HCT116 (cell line): ENCODE results near the gene RAET1G. TPM values are rescaled to one million over a fixed set of nuclear protein-coding genes. Genes with fewer than 3 reads are reported as not detected.
"Not testable (repeated sequence)": the region's sequence is repeated elsewhere in the genome, so short reads cannot be mapped to it uniquely, and the experiment has no call there.

Experiments
- ATAC-seq: fragments of 200-7000 bp; cut with Tn5 transposase; 2 replicates; pipeline ENCODE4 v1.9.1; 2020; ENCODE audit warnings: mild to moderate bottlenecking, moderate library complexity
- BruUV-seq: library from RNA; stranded (reverse); fragments of 400-500 nt; replicated peaks from 2 replicates; lab custom pipeline; 2021; lab: Mats Ljungman, UMichigan
- CTCF ChIA-PET: fragments of 300-600 bp; sonication (Branson Sonifier 250); formaldehyde crosslinking; loops from one replicate; lab custom pipeline; 2021; ENCODE audit warnings: antibody characterized with exemption; lab: Charles Lee
- POLR2A ChIA-PET: fragments of 300-600, 350-600 bp; sonication (Branson Sonifier 250); formaldehyde crosslinking; loops from one replicate; lab custom pipeline; 2021; ENCODE audit warnings: antibody characterized with exemption; lab: Charles Lee
- RAD21 ChIA-PET, 2 experiments: fragments of 300-600 bp; sonication (Branson Sonifier 250); formaldehyde crosslinking; loops; one replicate each; lab custom pipeline; 2023; ENCODE audit warnings: low total read pairs in 2 of 2; ENCODE audit not compliant: uncharacterized antibody in 2 of 2, unreplicated experiment in 2 of 2, low non-redundant PET in 1 of 2; lab: Charles Lee
- DNase-seq: peaks from one replicate; pipeline ENCODE4 v3.0.0-alpha.2; 2010; ENCODE audit warnings: low read depth, low spot score
- H2AFZ ChIP-seq: fragments of 200-600 bp; shearing (Covaris generic), sonication (generic); 2 replicates; pipeline ENCODE4 v1.6.1; 2017; ENCODE audit warnings: low read depth, mixed run types, mixed read lengths, antibody characterized with exemption, low read length; ENCODE audit not compliant: poor library complexity, severe bottlenecking
- H3K27ac ChIP-seq: 2 replicates; pipeline ENCODE4 v1.5.1; 2012; ENCODE audit warnings: low read depth, low read length
- H3K27me3 ChIP-seq: fragments of 200-600 bp; sonication (generic); 2 replicates; pipeline ENCODE4 v1.6.1; 2016; ENCODE audit warnings: mixed run types, low read length, mixed read lengths; ENCODE audit not compliant: insufficient read depth
- H3K36me3 ChIP-seq, 2 experiments: fragments of 200-500 bp in 1 of 2; fragments of 200-600 bp in 1 of 2; sonication (Bioruptor generic) in 1 of 2; sonication (generic) in 1 of 2; 2 replicates each; pipeline versions ENCODE4 v1.5.1 to v1.6.1; 2014 to 2016; ENCODE audit warnings: low read length in 2 of 2, inconsistent platforms in 1 of 2, mixed read lengths in 1 of 2, mixed run types in 1 of 2; ENCODE audit not compliant: insufficient read depth in 2 of 2, control insufficient read depth in 1 of 2
- H3K4me1 ChIP-seq, 2 experiments: fragments of 200-600 bp in 1 of 2; sonication (generic) in 1 of 2; 2 replicates each; pipeline versions ENCODE4 v1.5.1 to v1.6.1; 2012 to 2017; ENCODE audit warnings: low read length in 2 of 2, inconsistent platforms in 1 of 2, mild to moderate bottlenecking in 1 of 2, mixed read lengths in 1 of 2, mixed run types in 1 of 2, moderate library complexity in 1 of 2; ENCODE audit not compliant: insufficient read depth in 2 of 2, control insufficient read depth in 1 of 2
- H3K4me2 ChIP-seq: fragments of 200-600 bp; sonication (generic); 2 replicates; pipeline ENCODE4 v1.6.1; 2017; ENCODE audit warnings: mixed run types, low read length, mixed read lengths
- H3K4me3 ChIP-seq, 2 experiments: fragments of 200-600 bp in 1 of 2; sonication (generic) in 1 of 2; replicated peaks in 1 of 2; 2 replicates each; pipeline ENCODE4 v1.5.1; 2011 to 2016; ENCODE audit warnings: low read length in 2 of 2, control low read depth in 1 of 2, low read depth in 1 of 2, mild to moderate bottlenecking in 1 of 2, mixed read lengths in 1 of 2, mixed run types in 1 of 2
- H3K79me2 ChIP-seq: fragments of 200-600 bp; sonication (generic); 2 replicates; pipeline ENCODE4 v1.6.1; 2017; ENCODE audit warnings: mild to moderate bottlenecking, mixed run types, low read length, moderate library complexity, mixed read lengths; ENCODE audit not compliant: insufficient read depth
- H3K9ac ChIP-seq: fragments of 200-600 bp; sonication (generic); 2 replicates; pipeline ENCODE4 v1.6.1; 2016; ENCODE audit warnings: low read length, mixed read lengths
- H3K9me2 ChIP-seq: fragments of 200-600 bp; sonication (generic), shearing (Covaris generic); 2 replicates; pipeline ENCODE4 v1.6.1; 2017; ENCODE audit warnings: mixed run types, mild to moderate bottlenecking, moderate library complexity; ENCODE audit not compliant: insufficient read depth
- H3K9me3 ChIP-seq, 2 experiments: fragments of 200-500 bp in 1 of 2; fragments of 200-600 bp in 1 of 2; sonication (Bioruptor generic) in 1 of 2; sonication (generic) in 1 of 2; 2 replicates each; pipeline ENCODE4 v1.6.1; 2014 to 2017; ENCODE audit warnings: low read length in 2 of 2, mixed read lengths in 2 of 2, inconsistent platforms in 1 of 2, low read depth in 1 of 2, mild to moderate bottlenecking in 1 of 2, mixed run types in 1 of 2, moderate library complexity in 1 of 2; ENCODE audit not compliant: control insufficient read depth in 1 of 2, insufficient read depth in 1 of 2
- H4K20me1 ChIP-seq: fragments of 200-600 bp; sonication (generic), shearing (Covaris generic); 2 replicates; pipeline ENCODE4 v1.6.1; 2017; ENCODE audit warnings: mixed run types, mild to moderate bottlenecking, moderate library complexity; ENCODE audit not compliant: insufficient read depth
- FOSL1 ChIP-seq: IDR thresholded peaks from 2 replicates; pipeline ENCODE4 v1.6.1; 2012; ENCODE audit warnings: low read depth
- POLR2A ChIP-seq: IDR thresholded peaks from 2 replicates; pipeline ENCODE4 v1.7.0; 2011; ENCODE audit warnings: borderline replicate concordance; ENCODE audit not compliant: insufficient read depth, insufficient read length; ENCODE audit errors: extremely low read depth
- YY1 ChIP-seq: IDR thresholded peaks from 2 replicates; pipeline ENCODE4 v1.6.1; 2011; ENCODE audit warnings: low read length, low read depth, moderate library complexity, mild to moderate bottlenecking; ENCODE audit not compliant: insufficient replicate concordance; ENCODE audit errors: extremely low read depth
- intact Hi-C: fragments of 100-400 bp; cut with micrococcal nuclease; formaldehyde crosslinking; loops from 2 replicates; pipeline ENCODE4 v1.10.0; 2022
- total RNA-seq: library from RNA; stranded (reverse); gene quantifications from one replicate; pipeline ENCODE4 v1.2.1, GENCODE V29; 2021; ENCODE audit not compliant: unreplicated experiment

Gene RAET1G
- total RNA-seq, 1 experiment from 2014 or later = 0.37 TPM

GRCh38 chr6:149913540-149914240 is 9.2 kb downstream of the RAET1G start:
- Histone ChIP-seq H3K27ac (no peak overlapping the region), H4K20me1 (no peaks in the 10 kb centered on the region), H3K9ac (no peak overlapping the region), H3K36me3 (no peaks in the 10 kb centered on the region), H3K27me3 (no peaks in the 10 kb centered on the region), H3K4me3 (no peak overlapping the region), H3K4me2 (no peak overlapping the region), H3K9me2 (no peaks in the 10 kb centered on the region), H2AFZ (no peak overlapping the region), H3K9me3 (peaks cover 4% of the 10 kb centered on the region in 2 experiments; a peak in 2 of 4 replicates), H3K79me2 (no peaks in the 10 kb centered on the region), H3K4me1 (no peaks in the 10 kb centered on the region)
- TF ChIP-seq POLR2A = no peak
- ChIA-PET RAD21 (no interaction called here), CTCF (interaction anchor here (0.9 to 1.3 kb wide), 2 partner anchors 10 to 27 kb away, joined by 3 read pairs; no protein-coding TSS in a partner anchor), POLR2A (no interaction called here)
- DNase-seq (no peak), ATAC-seq (no peak; the same call in 1 of the 2 replicates)
- no TSS peak for BruUV-seq
- intact Hi-C loops = no loop called here

GRCh38 chr6:149913085-149913484 is 9.8 kb downstream of the RAET1G start:
- Histone ChIP-seq H3K9ac (no peak overlapping the region), H3K9me3 (peaks cover 5 to 6% of the 10 kb centered on the region in 2 experiments; a peak in 2 of 4 replicates), H3K79me2 (no peaks in the 10 kb centered on the region), H3K27me3 (no peaks in the 10 kb centered on the region), H3K36me3 (no peaks in the 10 kb centered on the region), H3K4me3 (no peak overlapping the region), H4K20me1 (no peaks in the 10 kb centered on the region), H3K27ac (no peak overlapping the region), H2AFZ (no peak overlapping the region), H3K9me2 (no peaks in the 10 kb centered on the region), H3K4me2 (no peak overlapping the region), H3K4me1 (no peaks in the 10 kb centered on the region)
- ATAC-seq (no peak), DNase-seq (no peak)
- BruUV-seq = no TSS peak
- ChIA-PET RAD21 (no interaction called here), POLR2A (no interaction called here), CTCF (interaction anchor here (1.3 kb wide), 1 partner anchor 27 kb away, joined by 3 read pairs; no protein-coding TSS in a partner anchor)
- no peak for TF ChIP-seq FOSL1
- no peak for TF ChIP-seq YY1
- intact Hi-C loops = no loop called here

GRCh38 chr6:149912680-149913079 is 10.2 kb downstream of the RAET1G start:
- CTCF ChIA-PET, DNase-seq, H3K27me3 ChIP-seq, H3K9me2 ChIP-seq, H3K4me2 ChIP-seq, H3K79me2 ChIP-seq, H3K27ac ChIP-seq, H2AFZ ChIP-seq, ATAC-seq, H3K9me3 ChIP-seq, H3K36me3 ChIP-seq, H3K4me3 ChIP-seq, POLR2A ChIA-PET, RAD21 ChIA-PET, H3K9ac ChIP-seq, H3K4me1 ChIP-seq, intact Hi-C loops, BruUV-seq, H4K20me1 ChIP-seq: not testable (repeated sequence)
